ENCODE data around the gene EMC10. TPM values are rescaled to one million over a fixed set of nuclear protein-coding genes. Genes with fewer than 3 reads are reported as not detected.
"Not testable (repeated sequence)": the region's sequence is repeated elsewhere in the genome, so short reads cannot be mapped to it uniquely, and the experiment has no call there.

EMC10 gene
- total RNA-seq, 1 donor: 58.9 TPM

- not testable (repeated sequence) for H3K9me3 ChIP-seq (ENCODE audit: low read depth, low read length); H3K27me3 ChIP-seq (ENCODE audit: insufficient read depth, low read length); H3K4me1 ChIP-seq (ENCODE audit: insufficient read depth, low read length); H3K4me3 ChIP-seq (ENCODE audit: low read length)
These were observed 37.2 kb upstream of the EMC10 start for GRCh38 chr19:50439130-50439529.

- H3K4me1 ChIP-seq (ENCODE audit: insufficient read depth, low read length): no peaks in the 10 kb centered on the region
- no peaks in the 10 kb centered on the region for H3K9me3 ChIP-seq (ENCODE audit: low read depth, low read length)
- no peaks in the 10 kb centered on the region for H3K27me3 ChIP-seq (ENCODE audit: insufficient read depth, low read length)
- no peak overlapping the region for H3K4me3 ChIP-seq (ENCODE audit: low read length)
These were observed 32.2 kb upstream of the EMC10 start for GRCh38 chr19:50444059-50444458.

- no peaks in the 10 kb centered on the region for H3K27me3 ChIP-seq (ENCODE audit: insufficient read depth, low read length)
- no peak overlapping the region for H3K4me3 ChIP-seq (ENCODE audit: low read length)
- H3K4me1 ChIP-seq (ENCODE audit: insufficient read depth, low read length): no peaks in the 10 kb centered on the region
- H3K9me3 ChIP-seq (ENCODE audit: low read depth, low read length): no peaks in the 10 kb centered on the region
These were observed 29.3 kb upstream of the EMC10 start for GRCh38 chr19:50447053-50447452.

GRCh38 chr19:50447750-50448149 lies 28.6 kb upstream of the EMC10 start:
- Histone ChIP-seq H3K27me3 (ENCODE audit: insufficient read depth, low read length) (no peaks in the 10 kb centered on the region), H3K4me1 (ENCODE audit: insufficient read depth, low read length) (no peaks in the 10 kb centered on the region), H3K9me3 (ENCODE audit: low read depth, low read length) (no peaks in the 10 kb centered on the region), H3K4me3 (ENCODE audit: low read length) (no peak overlapping the region)

GRCh38 chr19:50449236-50449899 lies 26.9 kb upstream of the EMC10 start:
- Histone ChIP-seq H3K9me3 (ENCODE audit: low read depth, low read length) (no peaks in the 10 kb centered on the region), H3K27me3 (ENCODE audit: insufficient read depth, low read length) (no peaks in the 10 kb centered on the region), H3K4me1 (ENCODE audit: insufficient read depth, low read length) (no peaks in the 10 kb centered on the region), H3K4me3 (ENCODE audit: low read length) (no peak overlapping the region)

- no peaks in the 10 kb centered on the region for H3K4me1 ChIP-seq (ENCODE audit: insufficient read depth, low read length)
- H3K27me3 ChIP-seq (ENCODE audit: insufficient read depth, low read length): no peaks in the 10 kb centered on the region
- no peaks in the 10 kb centered on the region for H3K9me3 ChIP-seq (ENCODE audit: low read depth, low read length)
- H3K4me3 ChIP-seq (ENCODE audit: low read length): no peak overlapping the region
These were observed 25.7 kb upstream of the EMC10 start for GRCh38 chr19:50450369-50451222.

DNA sequence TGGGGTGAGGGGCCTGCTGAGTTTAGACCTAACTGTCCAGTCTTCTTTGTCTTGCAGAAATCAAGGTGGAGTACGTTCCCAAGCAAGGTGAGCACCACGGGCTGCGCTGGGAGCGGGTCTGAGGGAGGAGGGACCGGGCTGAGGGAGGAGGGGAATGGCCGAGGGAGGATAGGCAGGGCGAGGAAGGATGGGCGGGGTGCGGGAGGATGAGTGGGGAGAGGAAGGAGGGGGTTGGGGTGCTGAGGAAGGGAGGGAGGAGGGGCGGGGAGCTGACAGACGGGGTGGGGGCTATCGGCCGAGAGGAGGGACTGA lies 25.1 kb upstream of the EMC10 start:
- H3K9me3 ChIP-seq (ENCODE audit: low read depth, low read length): no peaks in the 10 kb centered on the region
- H3K4me1 ChIP-seq (ENCODE audit: insufficient read depth, low read length): no peaks in the 10 kb centered on the region
- H3K27me3 ChIP-seq (ENCODE audit: insufficient read depth, low read length): no peaks in the 10 kb centered on the region
- H3K4me3 ChIP-seq (ENCODE audit: low read length): no peak overlapping the region

GRCh38 chr19:50453243-50453642 lies 23.1 kb upstream of the EMC10 start:
- H3K9me3 ChIP-seq (ENCODE audit: low read depth, low read length): no peaks in the 10 kb centered on the region
- H3K27me3 ChIP-seq (ENCODE audit: insufficient read depth, low read length): no peaks in the 10 kb centered on the region
- no peaks in the 10 kb centered on the region for H3K4me1 ChIP-seq (ENCODE audit: insufficient read depth, low read length)
- no peak overlapping the region for H3K4me3 ChIP-seq (ENCODE audit: low read length)

GRCh38 chr19:50455992-50456391 lies 20.3 kb upstream of the EMC10 start:
- Histone ChIP-seq H3K9me3 (ENCODE audit: low read depth, low read length) (no peaks in the 10 kb centered on the region), H3K4me1 (ENCODE audit: insufficient read depth, low read length) (peaks cover 6% of the 10 kb centered on the region), H3K27me3 (ENCODE audit: insufficient read depth, low read length) (no peaks in the 10 kb centered on the region), H3K4me3 (ENCODE audit: low read length) (no peak overlapping the region)

- no peak overlapping the region for H3K4me3 ChIP-seq (ENCODE audit: low read length)
- no peaks in the 10 kb centered on the region for H3K9me3 ChIP-seq (ENCODE audit: low read depth, low read length)
- H3K27me3 ChIP-seq (ENCODE audit: insufficient read depth, low read length): no peaks in the 10 kb centered on the region
- H3K4me1 ChIP-seq (ENCODE audit: insufficient read depth, low read length): peaks cover 7% of the 10 kb centered on the region
These were observed 19.0 kb upstream of the EMC10 start for GRCh38 chr19:50457300-50457699.

DNA sequence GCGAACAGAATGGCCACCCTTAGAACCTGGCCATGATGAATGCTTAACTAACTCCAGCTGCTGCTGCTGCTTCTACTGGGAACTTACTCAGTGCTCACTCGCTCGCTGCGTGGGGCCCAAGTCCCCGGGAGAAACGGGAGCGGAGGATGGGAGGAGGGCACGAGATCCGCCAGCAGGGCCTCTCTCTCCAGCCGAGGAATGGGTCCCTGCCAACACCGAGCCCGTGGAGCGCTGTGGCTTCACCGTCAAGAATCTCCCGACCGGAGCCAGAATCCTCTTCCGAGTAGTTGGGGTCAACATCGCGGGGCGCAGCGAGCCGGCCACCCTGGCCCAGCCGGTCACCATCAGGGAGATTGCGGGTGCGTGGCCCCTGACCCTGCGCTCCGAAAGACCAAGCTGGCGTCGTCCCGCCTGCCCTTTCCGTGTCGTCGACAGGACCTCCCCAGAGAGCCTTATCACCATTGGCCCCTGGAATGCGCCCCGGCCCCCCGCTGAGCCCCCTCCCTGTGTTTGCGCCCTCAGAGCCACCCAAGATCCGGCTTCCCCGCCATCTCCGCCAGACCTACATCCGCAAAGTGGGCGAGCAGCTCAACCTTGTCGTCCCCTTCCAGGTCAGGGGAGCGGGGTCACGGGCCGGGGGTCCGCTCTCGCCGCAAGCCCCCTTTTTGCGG lies 17.8 kb upstream of the EMC10 start:
- peaks cover 7% of the 10 kb centered on the region for H3K4me1 ChIP-seq (ENCODE audit: insufficient read depth, low read length)
- no peaks in the 10 kb centered on the region for H3K9me3 ChIP-seq (ENCODE audit: low read depth, low read length)
- H3K27me3 ChIP-seq (ENCODE audit: insufficient read depth, low read length): no peaks in the 10 kb centered on the region
- no peak overlapping the region for H3K4me3 ChIP-seq (ENCODE audit: low read length)

DNA sequence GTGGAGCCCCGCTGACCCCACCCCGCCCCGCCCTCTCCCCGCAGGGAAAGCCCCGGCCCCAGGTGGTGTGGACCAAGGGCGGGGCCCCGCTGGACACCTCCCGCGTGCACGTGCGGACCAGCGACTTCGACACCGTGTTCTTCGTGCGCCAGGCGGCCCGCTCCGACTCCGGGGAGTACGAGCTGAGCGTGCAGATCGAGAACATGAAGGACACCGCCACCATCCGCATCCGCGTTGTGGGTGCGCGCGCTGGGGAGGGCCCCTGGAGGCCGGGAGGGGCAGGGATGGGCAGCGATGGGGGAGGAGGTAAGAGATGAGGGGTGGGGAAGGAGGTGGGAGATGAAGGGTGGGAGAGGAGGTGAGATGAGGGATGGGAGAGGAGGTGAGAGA lies 17.2 kb upstream of the EMC10 start:
- peaks cover 7% of the 10 kb centered on the region for H3K4me1 ChIP-seq (ENCODE audit: insufficient read depth, low read length)
- H3K27me3 ChIP-seq (ENCODE audit: insufficient read depth, low read length): no peaks in the 10 kb centered on the region
- H3K9me3 ChIP-seq (ENCODE audit: low read depth, low read length): no peaks in the 10 kb centered on the region
- no peak overlapping the region for H3K4me3 ChIP-seq (ENCODE audit: low read length)

DNA sequence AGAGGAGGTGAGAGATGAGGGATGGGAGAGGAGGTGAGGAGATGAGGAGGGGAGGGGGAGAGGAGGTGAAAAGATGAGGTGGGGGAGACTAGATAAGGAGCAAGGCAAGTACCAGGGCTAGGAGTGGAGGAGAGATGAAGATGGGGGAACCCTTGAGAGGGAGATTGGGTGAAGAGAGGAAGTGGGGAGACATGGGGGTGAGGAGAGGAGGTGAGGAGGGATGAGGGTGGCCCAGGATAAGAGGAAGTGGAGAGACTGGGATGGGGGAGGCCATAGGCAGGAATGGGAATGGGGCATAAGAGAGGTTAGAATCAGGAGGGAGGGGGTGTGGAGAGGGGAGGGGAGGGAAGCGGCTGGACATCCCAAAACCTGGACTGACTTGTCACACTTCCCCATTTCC lies 16.7 kb upstream of the EMC10 start:
- Histone ChIP-seq H3K4me3 (ENCODE audit: low read length) (no peak overlapping the region), H3K27me3 (ENCODE audit: insufficient read depth, low read length) (no peaks in the 10 kb centered on the region), H3K9me3 (ENCODE audit: low read depth, low read length) (no peaks in the 10 kb centered on the region), H3K4me1 (ENCODE audit: insufficient read depth, low read length) (peaks cover 7% of the 10 kb centered on the region)

GRCh38 chr19:50460161-50460765 lies 16.0 kb upstream of the EMC10 start:
- Histone ChIP-seq H3K9me3 (ENCODE audit: low read depth, low read length) (no peaks in the 10 kb centered on the region), H3K27me3 (ENCODE audit: insufficient read depth, low read length) (no peaks in the 10 kb centered on the region), H3K4me3 (ENCODE audit: low read length) (no peak overlapping the region), H3K4me1 (ENCODE audit: insufficient read depth, low read length) (peaks cover 7% of the 10 kb centered on the region)

All from mononuclear cell (primary cell).